TTC549 (cell line): ENCODE results near the gene CYCS.
A peak's percentile ranks its signal among the peaks of the same experiment; 100 is the strongest.

ENCODE experiments used
- FAIRE-seq: peaks from 2 replicates; lab custom pipeline; 2012; peaks lifted over from hg19 to GRCh38; lab: Jason Lieb, UNC

Gene CYCS

GRCh38 chr7:25125137-25125946 lies at the start of gene CYCS:
CYCS (minus strand) TSS chr7:25125260; CDS start chr7:25124119, 1,141 bp downstream.
- peak; percentile 91 for FAIRE-seq

- no peak for FAIRE-seq
Observed at GRCh38 chr7:25173184-25173583, 48.1 kb upstream of the CYCS start.

- FAIRE-seq = no peak
Observed at GRCh38 chr7:25171516-25171915, 46.5 kb upstream of the CYCS start.

GRCh38 chr7:25171071-25171470 lies 46.0 kb upstream of the CYCS start:
- no peak for FAIRE-seq

- FAIRE-seq = no peak
Observed at GRCh38 chr7:25169683-25170082, 44.6 kb upstream of the CYCS start.

- FAIRE-seq = no peak
Observed at GRCh38 chr7:25168145-25168544, 43.1 kb upstream of the CYCS start.

- no peak for FAIRE-seq
Observed at GRCh38 chr7:25167262-25167843, 42.3 kb upstream of the CYCS start.

- FAIRE-seq = peak; percentile 76
Observed at GRCh38 chr7:25159983-25160596, 35.0 kb upstream of the CYCS start.

GRCh38 chr7:25158966-25159365 lies 33.9 kb upstream of the CYCS start:
- no peak for FAIRE-seq

GRCh38 chr7:25151773-25152172 lies 26.7 kb upstream of the CYCS start:
- no peak for FAIRE-seq

- FAIRE-seq = no peak
Observed at GRCh38 chr7:25149836-25150235, 24.8 kb upstream of the CYCS start.

- no peak for FAIRE-seq
Observed at GRCh38 chr7:25148772-25149575, 23.9 kb upstream of the CYCS start.

- no peak for FAIRE-seq
Observed at GRCh38 chr7:25143763-25144162, 18.7 kb upstream of the CYCS start.

- no peak for FAIRE-seq
Observed at GRCh38 chr7:25139536-25139935, 14.5 kb upstream of the CYCS start.

- FAIRE-seq = no peak
Observed at GRCh38 chr7:25134358-25135010, 9.4 kb upstream of the CYCS start.

GRCh38 chr7:25132430-25132829 lies 7.4 kb upstream of the CYCS start:
- no peak for FAIRE-seq

- FAIRE-seq = no peak
Observed at GRCh38 chr7:25126751-25127150, 1.7 kb upstream of the CYCS start.

GRCh38 chr7:25124465-25125136 lies 459 bp downstream of the CYCS start:
- FAIRE-seq = no peak

- no peak for FAIRE-seq
Observed at GRCh38 chr7:25122373-25122772, 2.7 kb downstream of the CYCS start.

- FAIRE-seq = no peak
Observed at GRCh38 chr7:25121599-25121998, 3.5 kb downstream of the CYCS start.

GRCh38 chr7:25119102-25119501 lies 6.0 kb downstream of the CYCS start:
- FAIRE-seq = no peak
